AG09309 (cell line): ENCODE measurements around the gene ANXA7.

Experiments used
- DNase-seq: peaks from one replicate; pipeline ENCODE4 v3.0.0-alpha.2; 2010; ENCODE audit warnings: low read depth
- H3K4me3 ChIP-seq: 2 replicates; pipeline ENCODE4 v1.5.1; 2011; ENCODE audit warnings: mild to moderate bottlenecking, low read depth, low read length, moderate library complexity; ENCODE audit not compliant: control insufficient read depth
- TF ChIP-seq, protein P1 (sequence below): IDR thresholded peaks from 2 replicates; pipeline ENCODE4 v1.5.1; 2011; ENCODE audit warnings: mild to moderate bottlenecking, low read depth, low read length, inconsistent platforms; ENCODE audit not compliant: insufficient read depth, control insufficient read depth; ENCODE audit errors: missing control alignments

ANXA7 gene

DNA sequence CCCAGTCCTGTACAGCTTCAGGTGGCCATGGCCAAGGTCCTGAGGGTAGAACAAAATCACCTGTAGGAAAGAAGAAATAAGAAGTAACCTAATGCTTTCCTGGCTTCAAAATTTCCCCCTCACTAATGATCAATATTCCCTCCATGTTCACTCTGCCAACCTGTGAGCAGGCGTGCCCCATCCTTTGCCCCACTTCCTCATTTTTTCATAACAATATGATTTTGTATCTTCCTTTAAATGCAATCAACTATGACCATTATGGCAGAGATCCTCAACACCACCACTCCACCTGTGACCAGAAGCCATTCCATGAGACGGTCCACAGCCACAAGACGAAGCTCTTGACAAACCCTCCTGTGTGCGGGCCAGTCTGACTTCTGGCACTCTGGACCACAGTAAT lies 12.5 kb upstream of the ANXA7 start:
- no peak for DNase-seq
- H3K4me3 ChIP-seq, result no peak overlapping the region
- TF ChIP-seq, protein P1, sequence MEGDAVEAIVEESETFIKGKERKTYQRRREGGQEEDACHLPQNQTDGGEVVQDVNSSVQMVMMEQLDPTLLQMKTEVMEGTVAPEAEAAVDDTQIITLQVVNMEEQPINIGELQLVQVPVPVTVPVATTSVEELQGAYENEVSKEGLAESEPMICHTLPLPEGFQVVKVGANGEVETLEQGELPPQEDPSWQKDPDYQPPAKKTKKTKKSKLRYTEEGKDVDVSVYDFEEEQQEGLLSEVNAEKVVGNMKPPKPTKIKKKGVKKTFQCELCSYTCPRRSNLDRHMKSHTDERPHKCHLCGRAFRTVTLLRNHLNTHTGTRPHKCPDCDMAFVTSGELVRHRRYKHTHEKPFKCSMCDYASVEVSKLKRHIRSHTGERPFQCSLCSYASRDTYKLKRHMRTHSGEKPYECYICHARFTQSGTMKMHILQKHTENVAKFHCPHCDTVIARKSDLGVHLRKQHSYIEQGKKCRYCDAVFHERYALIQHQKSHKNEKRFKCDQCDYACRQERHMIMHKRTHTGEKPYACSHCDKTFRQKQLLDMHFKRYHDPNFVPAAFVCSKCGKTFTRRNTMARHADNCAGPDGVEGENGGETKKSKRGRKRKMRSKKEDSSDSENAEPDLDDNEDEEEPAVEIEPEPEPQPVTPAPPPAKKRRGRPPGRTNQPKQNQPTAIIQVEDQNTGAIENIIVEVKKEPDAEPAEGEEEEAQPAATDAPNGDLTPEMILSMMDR, result no peak

DNA sequence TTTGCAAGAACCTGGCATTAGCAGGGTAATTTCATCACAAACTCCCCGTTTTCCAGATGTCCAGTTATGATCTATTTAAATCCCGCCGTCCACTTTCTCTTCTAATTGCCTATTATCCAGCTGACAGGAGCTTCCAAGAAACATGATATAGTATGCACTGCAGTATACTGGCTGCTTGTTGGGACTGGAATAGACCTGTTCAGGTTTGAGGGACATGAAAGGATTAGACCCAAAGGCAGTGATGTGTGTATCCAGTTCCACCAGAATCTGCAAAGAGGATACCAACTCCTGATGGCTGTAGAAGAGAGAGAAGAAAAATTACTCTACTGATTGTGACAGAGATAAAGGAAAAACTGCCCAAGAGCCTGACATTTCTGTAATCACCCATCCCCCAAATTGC lies 10.6 kb upstream of the ANXA7 start:
- TF ChIP-seq, protein P1, result no peak
- no peak for DNase-seq
- no peak overlapping the region for H3K4me3 ChIP-seq

DNA sequence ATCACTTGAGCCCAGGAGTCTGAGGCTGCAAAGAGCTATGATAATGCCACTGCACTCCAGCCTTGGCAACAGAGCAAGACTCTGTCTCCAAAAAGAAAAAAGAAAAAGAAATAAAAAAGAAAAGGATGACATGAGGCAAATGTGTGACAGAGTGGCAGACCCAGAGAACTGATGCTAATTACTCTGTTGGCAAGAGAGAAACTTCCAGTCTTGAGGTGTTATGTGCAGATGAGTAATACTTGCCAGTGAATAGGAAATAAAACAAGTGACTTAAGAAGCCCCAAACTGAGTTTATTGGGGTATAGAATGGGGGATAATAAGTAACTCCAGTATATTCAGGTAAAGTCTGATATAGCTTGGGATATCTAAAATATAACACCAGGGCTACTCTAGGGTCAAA lies 9.5 kb upstream of the ANXA7 start:
- TF ChIP-seq, protein P1, result no peak
- DNase-seq, result no peak
- H3K4me3 ChIP-seq, result no peak overlapping the region

DNA sequence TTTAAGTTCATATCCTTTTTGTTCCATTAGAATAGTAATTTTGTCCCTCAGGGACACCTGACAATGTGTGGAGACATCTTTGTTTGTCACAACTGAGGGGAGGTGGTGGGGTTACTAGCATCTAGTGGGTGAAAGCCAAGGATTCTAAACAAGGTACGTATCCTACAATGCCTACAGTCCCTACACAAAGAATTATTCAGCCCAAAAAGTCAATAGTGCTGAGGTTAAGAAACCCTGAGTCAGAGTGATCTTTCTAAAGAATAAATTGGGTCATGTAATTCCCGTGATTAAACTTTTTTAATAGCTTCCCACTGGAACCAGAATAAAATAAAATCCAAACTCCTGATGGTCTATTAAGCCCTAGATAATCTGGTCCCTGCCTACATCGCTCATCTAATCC lies 2.7 kb upstream of the ANXA7 start:
- TF ChIP-seq, protein P1, result no peak
- DNase-seq, result no peak
- no peak overlapping the region for H3K4me3 ChIP-seq

DNA sequence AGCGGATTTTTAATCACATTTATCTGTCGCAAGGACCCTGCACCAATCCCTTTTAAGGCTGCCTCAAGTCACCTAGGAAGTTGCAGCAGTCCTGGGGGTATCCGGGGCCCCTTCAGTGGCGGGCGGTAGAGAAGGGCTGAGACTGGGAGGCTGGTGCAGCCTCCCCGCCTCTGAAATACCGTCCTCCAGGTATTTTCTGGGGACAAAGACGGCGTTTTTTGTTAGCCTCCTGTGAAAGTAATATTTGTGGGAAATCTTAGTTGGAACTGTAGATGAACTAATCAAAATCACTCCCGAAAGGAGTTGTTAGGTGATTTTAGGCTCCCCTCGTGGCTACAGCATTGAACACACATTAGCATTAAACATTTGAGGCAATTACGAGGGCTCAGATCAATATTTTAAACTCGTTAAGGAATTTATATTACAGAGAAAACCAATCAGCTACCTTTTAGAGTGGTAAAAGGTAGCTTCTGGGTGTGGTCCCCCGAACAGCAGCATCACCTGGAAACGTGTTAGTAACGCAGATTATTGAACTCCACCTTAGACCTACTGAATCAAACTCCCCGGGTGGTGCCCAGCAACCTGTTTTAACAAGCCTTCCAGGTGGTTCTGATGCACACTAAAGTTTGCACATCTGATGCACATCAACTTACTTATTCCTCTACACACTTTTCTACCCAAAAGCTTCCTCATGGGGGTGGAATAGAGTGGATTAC lies 530 bp upstream of the ANXA7 start:
- DNase-seq, result no peak
- H3K4me3 ChIP-seq, result peak overlapping the region; percentile 96
- TF ChIP-seq, protein P1, result no peak

DNA sequence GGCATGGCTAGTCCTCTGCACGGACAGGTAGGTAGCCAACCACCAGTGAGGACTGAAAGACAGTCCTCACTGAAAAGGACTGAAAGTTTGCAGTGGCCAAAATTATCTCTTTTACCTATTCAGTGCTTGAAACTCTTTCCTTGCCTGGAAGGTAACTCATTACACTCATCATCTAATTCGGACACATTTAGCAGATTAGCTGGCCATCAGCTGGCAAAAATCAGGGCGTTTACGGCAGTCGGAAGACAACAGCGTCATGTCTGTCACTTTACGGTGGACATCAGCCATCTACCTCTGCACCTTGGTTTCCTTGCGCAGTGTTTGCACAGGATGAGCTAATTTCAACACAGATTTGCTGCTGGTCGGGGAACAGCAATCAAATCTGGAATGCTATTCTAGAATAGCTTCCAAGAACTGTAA lies 740 bp downstream of the ANXA7 start:
- DNase-seq, result no peak
- TF ChIP-seq, protein P1, result no peak
- H3K4me3 ChIP-seq, result peak overlapping the region; percentile 96

DNA sequence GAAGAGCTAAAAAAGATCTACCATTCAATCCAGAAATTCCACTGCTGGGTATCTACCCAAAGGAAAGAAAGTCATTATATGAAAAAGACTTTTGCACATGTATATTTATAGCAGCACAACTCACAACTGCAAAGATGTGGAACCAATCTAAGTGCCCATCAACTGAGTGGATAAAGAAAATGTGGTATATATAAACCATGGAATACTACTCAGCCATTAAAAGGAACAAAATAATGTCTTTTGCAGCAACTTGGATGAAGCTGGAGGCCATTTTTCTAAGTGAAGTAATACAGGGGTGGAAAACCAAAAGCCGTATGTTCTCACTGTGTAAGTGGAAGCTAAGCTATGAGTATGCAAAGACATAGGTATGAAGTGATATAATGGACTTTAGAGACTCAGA lies 3.0 kb downstream of the ANXA7 start:
- H3K4me3 ChIP-seq, result no peak overlapping the region
- TF ChIP-seq, protein P1, result no peak
- DNase-seq, result no peak
